Measurements from ENCODE around the gene IGFLR1.

DNA sequence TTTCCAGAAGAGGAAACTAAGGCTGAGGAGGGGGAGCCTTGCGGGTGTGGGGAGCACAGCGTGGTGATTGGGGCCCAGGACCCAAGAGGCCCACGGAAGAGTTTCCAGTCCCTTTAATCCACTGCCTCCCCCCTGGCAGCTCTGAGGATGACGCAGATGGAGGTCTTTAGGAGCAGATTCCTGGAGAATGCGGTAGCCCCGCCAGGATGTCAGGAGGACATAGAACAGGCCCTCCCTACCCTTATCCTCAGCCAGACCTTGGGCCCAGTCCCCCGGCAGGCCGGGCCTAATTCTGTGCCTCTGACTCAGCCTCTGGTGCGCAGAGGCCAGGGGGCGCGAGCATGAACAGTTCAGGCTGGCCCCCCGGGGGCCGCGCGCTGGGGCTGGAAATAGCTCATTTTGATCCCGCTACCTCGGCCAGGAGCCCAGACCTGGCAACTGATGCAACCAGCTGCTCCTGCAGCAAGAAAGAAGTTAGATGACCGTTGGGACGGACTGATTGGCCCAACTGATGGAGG lies 15.0 kb upstream of the IGFLR1 start:
- TF ChIP-seq GATA3 (IDR thresholded peaks at IDR 0.05; ENCODE audit: low read depth, low read length) (no peak), GATA2 (IDR thresholded peaks at IDR 0.05; ENCODE audit: low read depth, low read length) (no peak)
